Measurements from ENCODE around the gene MED12L.

Gene MED12L

GRCh38 chr3:151120409-151120808, 34.9 kb downstream of the MED12L start:
- TF ChIP-seq FOXP2 (optimal IDR thresholded peaks at IDR 0.05; ENCODE audit: borderline replicate concordance, extremely low read depth, extremely low read length, insufficient read depth) (no peak), REST (IDR thresholded peaks at IDR 0.05; ENCODE audit: insufficient read depth in 1 of 2, low read depth in 2 of 2, low read length in 2 of 2) (no peak), TAF1 (IDR thresholded peaks at IDR 0.05; ENCODE audit: borderline replicate concordance, insufficient read depth, low read length) (no peak), POLR2AphosphoS5 (IDR thresholded peaks at IDR 0.05; ENCODE audit: low read depth, low read length) (no peak), SIN3A (IDR thresholded peaks at IDR 0.05; ENCODE audit: borderline replicate concordance, insufficient read depth, low read length) (no peak)

- TF ChIP-seq POLR2AphosphoS5 (IDR thresholded peaks at IDR 0.05; ENCODE audit: low read depth, low read length) (no peak), REST (IDR thresholded peaks at IDR 0.05; ENCODE audit: insufficient read depth in 1 of 2, low read depth in 2 of 2, low read length in 2 of 2) (no peak), SIN3A (IDR thresholded peaks at IDR 0.05; ENCODE audit: borderline replicate concordance, insufficient read depth, low read length) (no peak), TAF1 (IDR thresholded peaks at IDR 0.05; ENCODE audit: borderline replicate concordance, insufficient read depth, low read length) (no peak), FOXP2 (optimal IDR thresholded peaks at IDR 0.05; ENCODE audit: borderline replicate concordance, extremely low read depth, extremely low read length, insufficient read depth) (no peak)
Observed at GRCh38 chr3:151121016-151121415, 35.6 kb downstream of the MED12L start.

GRCh38 chr3:151123827-151124226, 38.4 kb downstream of the MED12L start:
- TF ChIP-seq SIN3A (IDR thresholded peaks at IDR 0.05; ENCODE audit: borderline replicate concordance, insufficient read depth, low read length) (no peak), POLR2AphosphoS5 (IDR thresholded peaks at IDR 0.05; ENCODE audit: low read depth, low read length) (no peak), FOXP2 (optimal IDR thresholded peaks at IDR 0.05; ENCODE audit: borderline replicate concordance, extremely low read depth, extremely low read length, insufficient read depth) (no peak), REST (IDR thresholded peaks at IDR 0.05; ENCODE audit: insufficient read depth in 1 of 2, low read depth in 2 of 2, low read length in 2 of 2) (no peak), TAF1 (IDR thresholded peaks at IDR 0.05; ENCODE audit: borderline replicate concordance, insufficient read depth, low read length) (no peak)

GRCh38 chr3:151124476-151124875, 39.0 kb downstream of the MED12L start:
- TF ChIP-seq SIN3A (IDR thresholded peaks at IDR 0.05; ENCODE audit: borderline replicate concordance, insufficient read depth, low read length) (no peak), POLR2AphosphoS5 (IDR thresholded peaks at IDR 0.05; ENCODE audit: low read depth, low read length) (no peak)

- TF ChIP-seq FOXP2 (optimal IDR thresholded peaks at IDR 0.05; ENCODE audit: borderline replicate concordance, extremely low read depth, extremely low read length, insufficient read depth) = no peak
- no peak for TF ChIP-seq POLR2AphosphoS5 (IDR thresholded peaks at IDR 0.05; ENCODE audit: low read depth, low read length)
- TF ChIP-seq SIN3A (IDR thresholded peaks at IDR 0.05; ENCODE audit: borderline replicate concordance, insufficient read depth, low read length) = no peak
- TF ChIP-seq REST (IDR thresholded peaks at IDR 0.05; ENCODE audit: insufficient read depth in 1 of 2, low read depth in 2 of 2, low read length in 2 of 2) = no peak
- no peak for TF ChIP-seq TAF1 (IDR thresholded peaks at IDR 0.05; ENCODE audit: borderline replicate concordance, insufficient read depth, low read length)
Observed at GRCh38 chr3:151130428-151130827, 45.0 kb downstream of the MED12L start.
